Psoas muscle (tissue), 8 donors: ENCODE results near the gene NR2F6. TPM values are rescaled to one million over a fixed set of nuclear protein-coding genes. Genes with fewer than 3 reads are reported as not detected.
A peak's percentile ranks its signal among the peaks of the same experiment; 100 is the strongest.

ENCODE experiments used
- ATAC-seq, 4 donors: fragments of 200-7000 bp; cut with Tn5 transposase; one replicate each; pipeline ENCODE4 v1.9.1; 2020; ENCODE audit warnings: moderate library complexity in 3 of 4, mild to moderate bottlenecking in 2 of 4
- DNase-seq, 2 donors: peaks; one replicate each; pipeline ENCODE4 v3.0.0-alpha.2; 2020
- H3K27ac ChIP-seq: fragments of 200-600 bp; one replicate; pipeline ENCODE4 v1.8.0; 2022
- H3K27me3 ChIP-seq, 3 donors: fragments of 200-600 bp in 1 of 3; one replicate each; pipeline versions ENCODE4 v1.6.1 to v1.8.0; 2013 to 2022; ENCODE audit warnings: low read length in 2 of 3, mild to moderate bottlenecking in 2 of 3, moderate library complexity in 1 of 3; ENCODE audit not compliant: insufficient read depth in 3 of 3
- H3K36me3 ChIP-seq, 2 donors: fragments of 200-600 bp in 1 of 2; one replicate each; pipeline versions ENCODE4 v1.6.1 to v1.8.0; 2013 to 2022; ENCODE audit warnings: low read depth in 1 of 2, mild to moderate bottlenecking in 1 of 2, moderate library complexity in 1 of 2; ENCODE audit not compliant: insufficient read depth in 1 of 2
- H3K4me1 ChIP-seq: fragments of 200-600 bp; one replicate; pipeline ENCODE4 v1.8.0; 2022
- H3K4me3 ChIP-seq: fragments of 200-600 bp; one replicate; pipeline ENCODE4 v1.8.0; 2022; ENCODE audit warnings: mild to moderate bottlenecking
- H3K9me3 ChIP-seq: fragments of 200-600 bp; one replicate; pipeline ENCODE4 v1.8.0; 2022
- CTCF ChIP-seq: fragments of 200-600 bp; IDR thresholded peaks from one replicate; pipeline ENCODE4 v1.8.0; 2022; ENCODE audit warnings: antibody characterized with exemption
- WGBS, 3 donors: extraction: QIAGEN DNeasy Blood & Tissue Kit; methylation state at CpG; one replicate each; pipeline versions ENCODE4 v1.1.6 to v1.1.7; 2013; 5-methylcytosine and 5-hydroxymethylcytosine counted together
- intact Hi-C, 2 donors: fragments of 100-400 bp; cut with DNase I; formaldehyde crosslinking; loops; one replicate each; pipeline versions ENCODE4 v1.11.0 to v1.14.2; 2022
- polyA plus RNA-seq, 3 donors: library from polyadenylated mRNA; stranded (reverse); fragments of 200-250 nt; gene quantifications; one replicate each; pipeline ENCODE4 v1.2.3, GENCODE V29; 2013
- total RNA-seq, 4 donors: library from RNA; stranded (reverse); fragmentation: NEBNext Ultra II Directional in 2 of 4; extraction: Animal tissue kit (Norgen Biotek cat#: 25700) in 2 of 4; gene quantifications; one replicate each; pipeline versions ENCODE4 v1.2.1 to v1.2.4, GENCODE V29; 2021 to 2023
- donor health status: healthy with polysubstance abuse.
- donor health status: DM: no; HTN: no; CAD: no; lungs with moderate emphysema.
- donor health status: Bipolar disorder and iron deficiency.
- donor health status: healthy.
- donor health status: DM: yes; HTN: yes; CAD: no.
- donor health status: DM: no; HTN: no; CAD: no.
- donor health status: DM: no; HTN: no; CAD: no.
- donor health status: DM: yes; HTN: yes; CAD: no.

NR2F6 gene
- total and polyA plus RNA-seq, 7 donors, result 21.1 to 56.7 (median 40.4) TPM

DNA sequence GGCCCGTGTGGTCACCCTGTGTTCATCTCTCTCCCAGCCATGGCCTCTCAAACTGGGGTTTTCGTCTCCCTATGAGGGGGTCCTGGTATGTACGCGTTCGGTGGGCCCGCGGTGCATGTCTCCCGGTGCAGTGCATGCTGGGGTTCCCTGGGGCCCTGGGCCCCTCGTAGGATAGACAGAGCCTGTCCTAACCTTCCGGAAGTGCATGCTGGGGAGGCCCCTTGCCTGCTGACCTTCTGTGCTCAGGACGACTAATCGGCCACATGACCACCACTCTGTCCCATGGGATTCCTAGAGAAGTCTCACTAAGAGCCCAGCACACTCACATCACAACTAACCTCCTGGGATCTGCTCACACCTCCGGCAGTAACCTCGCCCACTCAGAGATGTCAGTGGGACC lies 35.4 kb downstream of the NR2F6 start:
- DNase-seq (no peak), ATAC-seq (no peak)
- no peaks in the 10 kb centered on the region for H3K9me3 ChIP-seq
- 79 to 84% (median 84%) methylated on average over 14 of the region's 14 CpGs for WGBS, 3 donors
- no peak overlapping the region for H3K4me3 ChIP-seq
- H3K4me1 ChIP-seq, result peaks cover 5% of the 10 kb centered on the region
- intact Hi-C loops, result no loop called here
- H3K27me3 ChIP-seq, result no peaks in the 10 kb centered on the region
- peaks cover 0 to 37% of the 10 kb centered on the region in 2 donors for H3K36me3 ChIP-seq
- no peak overlapping the region for H3K27ac ChIP-seq
- no peak for TF ChIP-seq CTCF

GRCh38 chr19:17209126-17210036 lies 36.3 kb downstream of the NR2F6 start:
- no peak overlapping the region for H3K4me3 ChIP-seq
- no peaks in the 10 kb centered on the region for H3K27me3 ChIP-seq
- intact Hi-C loops, result loop anchor here in 1 of 2 donors (10.0 kb wide), 1 partner anchor 65 kb away; no protein-coding TSS in a partner anchor
- ATAC-seq, result peak in 1 of 4 donors; percentile 20
- DNase-seq, result no peak
- no peaks in the 10 kb centered on the region for H3K4me1 ChIP-seq
- H3K36me3 ChIP-seq, result peaks cover 0 to 37% of the 10 kb centered on the region in 2 donors
- TF ChIP-seq CTCF, result no peak
- H3K27ac ChIP-seq, result no peak overlapping the region
- H3K9me3 ChIP-seq, result no peaks in the 10 kb centered on the region
- WGBS, 3 donors, result 75 to 79% (median 76%) methylated on average over 26 to 28 of the region's 28 CpGs

DNA sequence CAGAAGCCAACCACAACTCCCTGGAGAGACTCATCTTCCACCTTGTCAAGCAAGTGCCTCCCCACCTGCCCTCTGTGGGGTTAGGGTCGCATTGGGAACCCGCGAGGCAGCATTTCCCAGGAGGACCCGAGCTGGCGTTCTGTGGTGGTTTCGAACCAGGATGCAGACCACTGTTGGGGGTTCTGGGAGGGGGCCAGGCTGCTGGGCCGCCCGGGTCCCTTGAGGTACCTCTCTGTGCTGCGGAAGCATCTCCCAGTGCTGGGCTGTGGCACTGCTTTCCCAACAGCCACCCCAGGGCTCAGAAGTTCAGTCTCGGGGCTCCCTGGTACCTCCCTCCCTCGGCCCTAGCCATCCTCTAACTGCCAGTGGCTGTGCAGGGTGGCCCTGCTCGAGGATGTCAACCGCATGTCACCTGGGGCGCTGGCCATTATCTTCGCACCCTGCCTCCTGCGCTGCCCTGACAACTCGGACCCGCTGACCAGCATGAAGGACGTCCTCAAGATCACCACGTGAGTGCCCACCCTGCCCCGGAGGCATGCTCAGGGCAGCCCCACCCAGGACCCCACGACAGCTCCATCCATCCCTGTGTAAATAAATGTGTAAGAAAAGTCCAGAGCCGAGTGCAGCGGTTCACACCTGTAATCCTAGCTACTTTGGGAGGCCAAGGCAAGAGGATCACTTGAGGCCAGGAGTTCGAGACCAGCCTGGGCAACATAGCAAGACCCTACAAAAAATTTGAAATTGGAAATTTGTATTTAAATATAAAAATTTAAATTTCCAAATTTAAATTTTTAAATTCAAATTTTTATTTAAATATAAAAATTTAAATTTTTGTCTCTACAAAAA lies 38.8 kb downstream of the NR2F6 start:
- intact Hi-C loops, result loop anchor here in 1 of 2 donors (10.0 kb wide), 1 partner anchor 62 kb away; no protein-coding TSS in a partner anchor
- no peak for TF ChIP-seq CTCF
- Histone ChIP-seq H3K4me3 (no peak overlapping the region), H3K9me3 (no peaks in the 10 kb centered on the region), H3K27me3 (no peaks in the 10 kb centered on the region), H3K27ac (no peak overlapping the region), H3K36me3 (peaks cover 0 to 44% of the 10 kb centered on the region in 2 donors), H3K4me1 (no peaks in the 10 kb centered on the region)
- no peak for ATAC-seq
- DNase-seq, result no peak
- 92 to 95% (median 95%) methylated on average over 25 of the region's 25 CpGs for WGBS, 3 donors

DNA sequence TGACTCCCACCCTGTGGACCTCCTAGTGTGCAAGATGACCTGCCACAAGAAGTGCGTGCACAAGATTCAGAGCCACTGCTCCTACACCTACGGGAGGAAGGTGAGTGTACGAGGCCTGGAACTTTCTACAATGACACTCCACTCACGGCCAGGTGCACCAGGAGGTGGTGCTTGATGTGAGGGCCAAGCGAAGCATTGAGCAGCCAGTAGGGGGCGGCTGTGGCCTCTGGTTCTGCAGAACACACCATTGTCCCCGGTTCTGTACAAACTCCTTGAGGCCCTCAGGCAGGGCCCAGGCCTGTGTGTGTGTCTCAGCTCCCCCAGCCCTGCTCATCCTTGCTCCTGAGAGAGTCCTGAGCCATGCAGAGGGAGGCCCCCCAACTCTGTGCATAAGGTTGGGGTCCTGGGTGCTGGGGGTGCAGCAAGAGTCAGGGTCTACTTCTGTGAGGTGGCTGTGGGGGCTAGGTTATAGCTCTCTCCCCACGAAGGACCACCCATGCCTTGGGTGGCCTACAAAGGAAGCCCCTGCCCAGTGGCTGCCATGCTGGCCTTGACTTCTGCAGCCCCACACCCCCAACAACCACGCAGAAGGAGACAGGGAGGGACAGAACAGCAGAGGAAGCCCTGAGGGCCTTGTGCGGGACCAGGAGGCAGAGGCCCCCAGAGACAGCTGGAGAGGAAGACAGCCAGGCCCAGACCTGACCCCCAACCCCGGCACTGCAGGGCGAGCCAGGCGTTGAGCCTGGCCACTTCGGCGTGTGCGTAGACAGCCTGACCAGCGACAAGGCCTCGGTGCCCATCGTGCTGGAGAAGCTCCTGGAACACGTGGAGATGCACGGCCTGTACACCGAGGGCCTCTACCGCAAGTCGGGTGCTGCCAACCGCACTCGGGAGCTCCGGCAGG lies 40.2 kb downstream of the NR2F6 start:
- Histone ChIP-seq H3K4me3 (no peak overlapping the region), H3K36me3 (peaks cover 0 to 45% of the 10 kb centered on the region in 2 donors), H3K9me3 (no peaks in the 10 kb centered on the region), H3K27ac (no peak overlapping the region), H3K4me1 (no peaks in the 10 kb centered on the region), H3K27me3 (no peaks in the 10 kb centered on the region)
- TF ChIP-seq CTCF, result peak; percentile 56
- ATAC-seq (peak in 3 of 4 donors; percentile 54 to 77 (median 75)), DNase-seq (peak in 1 of 2 donors; percentile 76)
- intact Hi-C loops, result loop anchor here in 1 of 2 donors (2.0 to 10.0 kb wide), 2 partner anchors 61 to 77 kb away; no protein-coding TSS in a partner anchor
- WGBS, 3 donors, result 79 to 84% (median 84%) methylated on average over 26 to 27 of the region's 27 CpGs
